ENCODE measurements around the gene FUBP3.

Gene FUBP3

GRCh38 chr9:130635721-130636647 is 56.6 kb downstream of the FUBP3 start:
- no peak for DNase-seq

- DNase-seq: no peak
Measured at GRCh38 chr9:130636648-130637020, 57.3 kb downstream of the FUBP3 start.

GRCh38 chr9:130638284-130639123 is 59.1 kb downstream of the FUBP3 start:
- DNase-seq: no peak

GRCh38 chr9:130639124-130639765 is 59.9 kb downstream of the FUBP3 start:
- DNase-seq: no peak

GRCh38 chr9:130639866-130640555 is 60.6 kb downstream of the FUBP3 start:
- no peak for DNase-seq

- no peak for DNase-seq
Measured at GRCh38 chr9:130640681-130641080, 61.3 kb downstream of the FUBP3 start.

- no peak for DNase-seq
Measured at GRCh38 chr9:130642926-130643325, 63.5 kb downstream of the FUBP3 start.

GRCh38 chr9:130651221-130651620 is 71.8 kb downstream of the FUBP3 start:
- DNase-seq: no peak

GRCh38 chr9:130651752-130652151 is 72.4 kb downstream of the FUBP3 start:
- no peak for DNase-seq

- no peak for DNase-seq
Measured at GRCh38 chr9:130654879-130655278, 75.5 kb downstream of the FUBP3 start.

- no peak for DNase-seq
Measured at GRCh38 chr9:130658893-130659698, 79.7 kb downstream of the FUBP3 start.

GRCh38 chr9:130659699-130660248 is 80.4 kb downstream of the FUBP3 start:
- DNase-seq: no peak

GRCh38 chr9:130660326-130660682 is 80.9 kb downstream of the FUBP3 start:
- DNase-seq: no peak

- no peak for DNase-seq
Measured at GRCh38 chr9:130660683-130661450, 81.5 kb downstream of the FUBP3 start.

- no peak for DNase-seq
Measured at GRCh38 chr9:130661451-130662098, 82.2 kb downstream of the FUBP3 start.

- no peak for DNase-seq
Measured at GRCh38 chr9:130662099-130662969, 83.0 kb downstream of the FUBP3 start.

- no peak for DNase-seq
Measured at GRCh38 chr9:130662970-130663257, 83.5 kb downstream of the FUBP3 start.

- no peak for DNase-seq
Measured at GRCh38 chr9:130663258-130663976, 84.0 kb downstream of the FUBP3 start.

GRCh38 chr9:130663977-130664250 is 84.5 kb downstream of the FUBP3 start:
- DNase-seq: no peak
